ENCODE measurements around the gene UCK1. TPM values are rescaled to one million over a fixed set of nuclear protein-coding genes. Genes with fewer than 3 reads are reported as not detected.

The UCK1 gene
- polyA plus RNA-seq, 2 donors: 17.3 to 19.4 TPM

DNA sequence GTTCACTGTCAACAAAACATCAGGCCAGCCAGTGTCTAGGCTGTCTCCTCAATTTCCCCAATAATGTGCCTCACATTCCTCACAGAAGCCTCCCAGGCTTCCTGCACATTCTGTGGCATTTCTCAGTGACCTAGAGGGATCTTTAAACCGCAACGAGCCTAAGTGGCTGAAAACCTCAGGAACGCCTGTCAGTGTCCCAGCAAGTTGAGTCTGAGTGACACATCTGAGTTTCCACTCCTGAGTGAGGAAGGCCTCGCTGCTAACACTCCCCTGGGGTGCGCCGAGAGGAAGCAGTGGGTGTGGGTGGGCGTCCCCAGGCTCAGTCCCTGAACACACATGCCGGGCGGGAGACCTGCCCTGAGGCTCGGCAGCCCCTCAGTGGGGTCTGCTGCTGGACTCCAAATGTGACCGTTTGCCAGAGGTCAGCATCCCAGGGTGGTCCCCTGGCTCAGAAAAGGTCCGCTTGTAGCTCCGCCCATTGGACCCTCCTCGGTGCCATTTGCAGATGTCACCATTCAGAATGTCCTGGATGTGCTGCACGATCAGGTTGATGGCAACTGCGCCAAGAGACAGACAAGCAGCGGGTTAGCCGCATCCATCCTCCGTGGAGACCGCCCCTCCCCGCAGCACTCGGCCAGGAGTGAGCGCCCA, 6.3 kb downstream of the UCK1 start:
- WGBS, 2 donors: 86% methylated on average over 23 of the region's 23 CpGs
- peaks cover 22 to 66% of the 10 kb centered on the region in 2 donors for H3K36me3 ChIP-seq (ENCODE audit: control insufficient read depth in 2 of 2, insufficient read depth in 2 of 2, low read length in 1 of 2)
- H3K27ac ChIP-seq (ENCODE audit: low read depth in 2 of 2, low read length in 1 of 2): no peak overlapping the region
- no peaks in the 10 kb centered on the region for H3K27me3 ChIP-seq (ENCODE audit: control insufficient read depth in 1 of 2, insufficient read depth in 2 of 2, low read length in 2 of 2)
- no peaks in the 10 kb centered on the region for H3K9me3 ChIP-seq (ENCODE audit: control insufficient read depth in 2 of 2, insufficient read depth in 1 of 2, low read depth in 1 of 2, low read length in 1 of 2)
- peaks cover 0 to 2% of the 10 kb centered on the region in 2 donors for H3K4me1 ChIP-seq (ENCODE audit: control insufficient read depth in 2 of 2, insufficient read depth in 2 of 2, low read length in 1 of 2)
- H3K4me3 ChIP-seq (ENCODE audit: low read depth in 1 of 2, low read length in 2 of 2): no peak overlapping the region

DNA sequence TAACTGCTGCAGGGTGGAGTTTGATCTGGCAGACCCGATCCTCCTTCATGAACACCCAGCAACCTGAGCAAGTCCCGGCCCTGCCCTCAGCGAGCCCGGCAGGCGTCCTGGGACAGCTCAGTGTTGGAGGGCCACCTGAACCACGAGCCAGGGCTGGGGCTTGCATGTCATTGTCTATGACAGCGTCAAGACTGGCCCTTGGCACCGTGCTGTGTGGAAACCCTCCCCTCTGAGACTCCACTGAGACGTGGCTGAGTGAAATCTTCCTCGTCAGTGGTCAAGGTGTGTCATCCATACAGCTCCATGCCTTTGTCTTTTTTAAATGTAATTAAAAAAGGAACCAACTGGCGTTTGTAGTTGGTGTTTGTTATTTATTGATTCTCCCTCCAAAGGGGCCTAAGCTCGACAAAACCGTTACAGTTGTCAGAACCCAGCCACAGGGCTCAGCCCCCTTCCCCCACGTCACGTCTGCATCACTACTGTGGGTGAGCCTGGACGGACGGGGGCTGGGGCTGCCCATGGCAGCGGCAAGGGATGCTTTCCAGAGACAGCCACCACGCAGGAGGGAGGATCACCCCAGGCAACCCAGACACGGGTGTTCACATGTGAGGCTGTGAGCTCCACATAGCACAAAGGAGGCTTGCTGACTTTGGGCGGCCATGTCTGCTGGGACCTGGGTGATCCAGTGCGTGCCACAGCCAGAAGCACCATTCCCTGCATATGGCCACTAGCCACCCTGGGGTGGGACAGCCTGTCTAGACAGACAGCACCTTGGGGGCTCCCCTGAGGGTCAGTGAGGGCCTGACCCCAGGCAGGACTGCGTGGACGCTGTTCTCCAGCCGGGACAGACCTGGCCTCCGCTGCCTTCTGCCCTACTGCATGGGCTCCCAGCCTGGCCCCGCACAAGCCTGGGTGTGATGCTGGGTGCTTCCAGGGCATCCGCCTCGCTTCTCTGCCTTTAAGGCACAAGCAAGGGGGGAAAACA, 7.3 kb downstream of the UCK1 start:
- H3K36me3 ChIP-seq (ENCODE audit: control insufficient read depth in 2 of 2, insufficient read depth in 2 of 2, low read length in 1 of 2): peaks cover 25 to 68% of the 10 kb centered on the region in 2 donors

DNA sequence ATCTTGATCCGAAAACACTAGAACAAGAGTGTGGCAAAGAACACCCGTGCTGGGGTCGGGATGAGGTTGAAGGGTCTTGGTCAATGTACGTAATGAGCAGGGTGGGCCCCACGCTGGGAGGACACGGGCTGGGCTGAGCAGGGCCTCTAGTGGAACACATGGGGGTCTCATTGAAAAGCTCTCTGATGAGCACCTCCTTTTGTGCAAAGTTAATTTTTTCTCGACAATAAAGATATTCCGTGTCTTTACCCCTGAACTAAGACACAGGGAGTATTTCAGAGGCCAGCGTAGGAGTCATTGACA, 8.0 kb downstream of the UCK1 start:
- Histone ChIP-seq H3K36me3 (ENCODE audit: control insufficient read depth in 2 of 2, insufficient read depth in 2 of 2, low read length in 1 of 2) (peaks cover 20 to 71% of the 10 kb centered on the region in 2 donors), H3K4me1 (ENCODE audit: control insufficient read depth in 2 of 2, insufficient read depth in 2 of 2, low read length in 1 of 2) (no peaks in the 10 kb centered on the region), H3K27me3 (ENCODE audit: control insufficient read depth in 1 of 2, insufficient read depth in 2 of 2, low read length in 2 of 2) (no peaks in the 10 kb centered on the region), H3K27ac (ENCODE audit: low read depth in 2 of 2, low read length in 1 of 2) (no peak overlapping the region), H3K9me3 (ENCODE audit: control insufficient read depth in 2 of 2, insufficient read depth in 1 of 2, low read depth in 1 of 2, low read length in 1 of 2) (no peaks in the 10 kb centered on the region), H3K4me3 (ENCODE audit: low read depth in 1 of 2, low read length in 2 of 2) (no peak overlapping the region)
- WGBS, 2 donors: 87 to 90% methylated on average over 9 of the region's 9 CpGs

More for the DNA sequence above, 7.3 kb downstream of the UCK1 start:
- no peak overlapping the region for H3K27ac ChIP-seq (ENCODE audit: low read depth in 2 of 2, low read length in 1 of 2)
- H3K27me3 ChIP-seq (ENCODE audit: control insufficient read depth in 1 of 2, insufficient read depth in 2 of 2, low read length in 2 of 2): no peaks in the 10 kb centered on the region
- WGBS, 2 donors: 78 to 79% methylated on average over 28 to 29 of the region's 29 CpGs
- H3K9me3 ChIP-seq (ENCODE audit: control insufficient read depth in 2 of 2, insufficient read depth in 1 of 2, low read depth in 1 of 2, low read length in 1 of 2): no peaks in the 10 kb centered on the region
- no peak overlapping the region for H3K4me3 ChIP-seq (ENCODE audit: low read depth in 1 of 2, low read length in 2 of 2)
- no peaks in the 10 kb centered on the region for H3K4me1 ChIP-seq (ENCODE audit: control insufficient read depth in 2 of 2, insufficient read depth in 2 of 2, low read length in 1 of 2)

DNA sequence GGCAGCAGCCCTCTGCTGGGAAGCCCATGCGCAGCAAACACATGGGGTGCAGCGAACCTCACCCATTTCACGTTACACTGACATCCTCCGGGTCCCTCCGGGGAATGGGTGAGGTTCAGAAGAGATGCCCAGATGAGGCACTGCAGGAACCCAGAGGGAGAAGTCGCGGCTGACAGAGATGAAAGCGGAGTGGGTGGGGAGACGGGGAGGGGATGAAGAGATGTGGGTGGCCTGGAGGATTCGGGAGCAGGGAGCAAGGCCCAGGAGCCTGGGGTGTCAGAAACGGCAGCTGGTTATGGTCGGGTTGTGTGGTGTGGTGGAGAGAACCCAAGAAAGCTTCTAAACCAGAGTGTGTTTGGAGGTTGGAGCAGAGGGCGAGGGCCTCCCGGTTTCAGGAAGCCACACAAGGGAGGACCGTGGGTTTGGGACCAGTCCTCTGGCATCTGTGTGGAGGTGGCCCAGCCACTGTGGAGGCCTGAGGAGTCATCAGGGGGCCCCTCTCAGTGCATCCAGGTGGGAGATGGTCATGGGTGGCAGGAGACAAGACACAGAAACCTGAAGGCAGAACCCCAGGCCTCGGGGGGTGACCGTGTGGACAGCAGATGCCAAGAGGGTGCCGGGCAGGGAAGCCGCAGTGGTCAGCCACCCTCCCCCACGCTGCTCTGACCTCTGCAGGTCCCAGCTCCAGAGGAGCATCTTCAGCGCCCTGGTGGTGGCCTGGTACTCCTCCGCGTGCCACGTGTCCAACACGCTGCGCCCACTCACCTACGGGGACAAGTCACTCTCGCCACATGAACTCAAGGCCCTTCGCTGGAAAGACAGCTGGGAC, 8.6 kb downstream of the UCK1 start:
- Histone ChIP-seq H3K9me3 (ENCODE audit: control insufficient read depth in 2 of 2, insufficient read depth in 1 of 2, low read depth in 1 of 2, low read length in 1 of 2) (no peaks in the 10 kb centered on the region), H3K4me1 (ENCODE audit: control insufficient read depth in 2 of 2, insufficient read depth in 2 of 2, low read length in 1 of 2) (no peaks in the 10 kb centered on the region), H3K27ac (ENCODE audit: low read depth in 2 of 2, low read length in 1 of 2) (no peak overlapping the region), H3K36me3 (ENCODE audit: control insufficient read depth in 2 of 2, insufficient read depth in 2 of 2, low read length in 1 of 2) (peaks cover 19 to 71% of the 10 kb centered on the region in 2 donors), H3K27me3 (ENCODE audit: control insufficient read depth in 1 of 2, insufficient read depth in 2 of 2, low read length in 2 of 2) (no peaks in the 10 kb centered on the region), H3K4me3 (ENCODE audit: low read depth in 1 of 2, low read length in 2 of 2) (no peak overlapping the region)
- 88 to 89% methylated on average over 29 of the region's 29 CpGs for WGBS, 2 donors

DNA sequence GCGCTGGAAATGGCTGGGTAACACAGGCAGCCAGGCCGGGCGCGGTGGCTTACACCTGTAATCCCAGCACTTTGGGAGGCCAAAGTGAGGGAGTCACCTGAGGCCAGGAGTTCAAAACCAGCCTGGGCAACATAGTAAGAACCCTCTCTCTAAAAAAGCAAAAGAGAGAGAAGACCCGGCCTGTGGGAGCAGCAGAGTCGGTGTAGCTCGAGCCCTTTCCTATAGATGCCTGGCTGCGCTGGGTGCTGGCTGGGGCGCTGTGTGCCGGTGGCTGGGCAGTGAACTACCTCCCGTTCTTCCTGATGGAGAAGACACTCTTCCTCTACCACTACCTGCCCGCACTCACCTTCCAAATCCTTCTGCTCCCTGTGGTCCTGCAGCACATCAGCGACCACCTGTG, 9.2 kb downstream of the UCK1 start:
- Histone ChIP-seq H3K4me3 (ENCODE audit: low read depth in 1 of 2, low read length in 2 of 2) (no peak overlapping the region), H3K9me3 (ENCODE audit: control insufficient read depth in 2 of 2, insufficient read depth in 1 of 2, low read depth in 1 of 2, low read length in 1 of 2) (no peaks in the 10 kb centered on the region), H3K36me3 (ENCODE audit: control insufficient read depth in 2 of 2, insufficient read depth in 2 of 2, low read length in 1 of 2) (peaks cover 19 to 73% of the 10 kb centered on the region in 2 donors), H3K27me3 (ENCODE audit: control insufficient read depth in 1 of 2, insufficient read depth in 2 of 2, low read length in 2 of 2) (no peaks in the 10 kb centered on the region), H3K27ac (ENCODE audit: low read depth in 2 of 2, low read length in 1 of 2) (no peak overlapping the region), H3K4me1 (ENCODE audit: control insufficient read depth in 2 of 2, insufficient read depth in 2 of 2, low read length in 1 of 2) (no peaks in the 10 kb centered on the region)
- WGBS, 2 donors: 94 to 96% methylated on average over 13 of the region's 13 CpGs

DNA sequence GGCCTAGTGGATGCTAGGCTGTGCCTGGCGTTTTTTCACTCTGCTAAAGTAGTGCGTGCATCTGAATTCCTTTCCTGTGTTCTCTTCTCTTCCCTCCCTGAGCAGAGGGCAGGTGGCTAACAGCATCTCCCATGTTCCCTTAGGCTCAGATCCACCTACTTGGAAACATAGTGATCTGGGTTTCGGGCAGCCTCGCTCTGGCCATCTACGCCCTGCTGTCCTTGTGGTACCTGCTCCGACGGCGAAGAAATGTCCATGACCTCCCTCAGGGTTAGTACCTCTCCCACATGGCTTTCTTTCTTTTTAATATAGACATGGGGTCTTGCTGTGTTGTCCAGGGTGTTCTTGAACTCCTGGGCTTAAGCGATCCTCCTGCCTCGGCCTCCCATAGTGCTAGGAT, 9.9 kb downstream of the UCK1 start:
- Histone ChIP-seq H3K27ac (ENCODE audit: low read depth in 2 of 2, low read length in 1 of 2) (no peak overlapping the region), H3K4me1 (ENCODE audit: control insufficient read depth in 2 of 2, insufficient read depth in 2 of 2, low read length in 1 of 2) (no peaks in the 10 kb centered on the region), H3K9me3 (ENCODE audit: control insufficient read depth in 2 of 2, insufficient read depth in 1 of 2, low read depth in 1 of 2, low read length in 1 of 2) (peaks cover 0 to under 1% of the 10 kb centered on the region in 2 donors), H3K36me3 (ENCODE audit: control insufficient read depth in 2 of 2, insufficient read depth in 2 of 2, low read length in 1 of 2) (peaks cover 23 to 76% of the 10 kb centered on the region in 2 donors), H3K4me3 (ENCODE audit: low read depth in 1 of 2, low read length in 2 of 2) (no peak overlapping the region), H3K27me3 (ENCODE audit: control insufficient read depth in 1 of 2, insufficient read depth in 2 of 2, low read length in 2 of 2) (no peaks in the 10 kb centered on the region)
- WGBS, 2 donors: 94 to 95% methylated on average over 10 of the region's 10 CpGs

DNA sequence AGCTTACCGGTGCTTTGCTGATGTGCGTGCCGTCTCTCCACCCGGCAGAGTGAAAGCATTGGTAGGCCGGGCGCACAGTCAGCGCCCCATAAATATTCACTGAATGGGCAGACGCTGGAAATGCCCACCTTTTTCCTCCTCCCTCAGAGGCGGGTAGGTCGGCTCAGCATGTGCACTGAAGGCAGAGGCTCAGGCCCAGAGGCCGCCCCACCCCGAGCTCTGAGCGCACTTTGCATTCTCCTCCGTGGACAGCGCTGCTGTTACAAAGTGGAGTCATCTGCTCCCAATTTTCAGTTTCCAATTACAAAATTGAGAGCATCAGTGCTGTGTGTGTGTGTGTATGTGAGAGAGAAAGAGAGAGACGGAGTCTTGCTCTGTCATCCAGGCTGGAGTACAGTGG, 10.6 kb downstream of the UCK1 start:
- H3K4me1 ChIP-seq (ENCODE audit: control insufficient read depth in 2 of 2, insufficient read depth in 2 of 2, low read length in 1 of 2): no peaks in the 10 kb centered on the region
- peaks cover 0 to 4% of the 10 kb centered on the region in 2 donors for H3K9me3 ChIP-seq (ENCODE audit: control insufficient read depth in 2 of 2, insufficient read depth in 1 of 2, low read depth in 1 of 2, low read length in 1 of 2)
- no peak overlapping the region for H3K4me3 ChIP-seq (ENCODE audit: low read depth in 1 of 2, low read length in 2 of 2)
- H3K27me3 ChIP-seq (ENCODE audit: control insufficient read depth in 1 of 2, insufficient read depth in 2 of 2, low read length in 2 of 2): no peaks in the 10 kb centered on the region
- H3K36me3 ChIP-seq (ENCODE audit: control insufficient read depth in 2 of 2, insufficient read depth in 2 of 2, low read length in 1 of 2): peaks cover 20 to 78% of the 10 kb centered on the region in 2 donors
- 82 to 85% methylated on average over 16 of the region's 16 CpGs for WGBS, 2 donors
- H3K27ac ChIP-seq (ENCODE audit: low read depth in 2 of 2, low read length in 1 of 2): no peak overlapping the region

DNA sequence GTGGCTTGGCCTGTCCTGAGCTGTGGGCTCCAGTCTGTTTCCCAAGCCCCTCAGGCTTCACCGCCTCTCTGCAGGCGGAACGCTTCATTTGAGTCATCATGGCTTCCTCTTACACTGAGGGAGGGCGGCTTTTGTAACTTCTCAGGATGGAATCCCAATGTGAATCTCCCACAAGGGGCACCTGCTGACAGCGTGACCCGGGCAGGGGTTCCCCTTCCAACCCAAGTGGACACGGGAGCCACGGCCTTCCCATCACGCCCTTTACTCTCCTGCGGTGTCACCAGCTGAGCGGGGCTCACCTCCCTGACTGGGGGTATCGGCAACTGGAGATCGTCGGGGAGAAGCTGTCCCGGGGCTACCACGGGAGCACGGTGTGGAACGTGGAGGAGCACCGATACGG, 12.5 kb downstream of the UCK1 start:
- Histone ChIP-seq H3K36me3 (ENCODE audit: control insufficient read depth in 2 of 2, insufficient read depth in 2 of 2, low read length in 1 of 2) (peaks cover 18 to 73% of the 10 kb centered on the region in 2 donors), H3K4me1 (ENCODE audit: control insufficient read depth in 2 of 2, insufficient read depth in 2 of 2, low read length in 1 of 2) (no peaks in the 10 kb centered on the region), H3K27ac (ENCODE audit: low read depth in 2 of 2, low read length in 1 of 2) (no peak overlapping the region), H3K9me3 (ENCODE audit: control insufficient read depth in 2 of 2, insufficient read depth in 1 of 2, low read depth in 1 of 2, low read length in 1 of 2) (peaks cover 0 to 4% of the 10 kb centered on the region in 2 donors), H3K27me3 (ENCODE audit: control insufficient read depth in 1 of 2, insufficient read depth in 2 of 2, low read length in 2 of 2) (no peaks in the 10 kb centered on the region), H3K4me3 (ENCODE audit: low read depth in 1 of 2, low read length in 2 of 2) (no peak overlapping the region)
- WGBS, 2 donors: 96 to 97% methylated on average over 20 of the region's 20 CpGs

DNA sequence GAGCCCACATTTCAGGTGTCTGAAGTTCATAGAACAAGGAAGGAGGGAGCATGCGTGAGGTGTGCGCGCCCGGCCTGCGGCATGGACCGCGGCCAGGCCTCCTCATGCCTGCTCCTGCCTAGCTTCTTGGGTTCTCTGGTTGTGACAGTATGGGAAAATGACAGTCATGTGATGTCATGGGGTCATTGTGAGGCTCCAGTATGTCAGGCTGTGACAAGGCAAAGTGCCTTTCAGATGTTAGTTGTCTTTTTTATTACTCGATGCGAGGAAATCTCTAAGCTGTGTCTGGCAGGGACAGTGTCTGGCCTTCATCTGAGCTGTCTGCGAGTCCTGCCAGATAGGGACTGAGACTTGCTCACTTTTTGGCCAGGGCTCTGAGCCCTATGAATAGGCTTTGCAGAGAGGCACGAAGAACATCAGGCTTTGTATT, 13.3 kb downstream of the UCK1 start:
- H3K27me3 ChIP-seq (ENCODE audit: control insufficient read depth in 1 of 2, insufficient read depth in 2 of 2, low read length in 2 of 2): no peaks in the 10 kb centered on the region
- H3K27ac ChIP-seq (ENCODE audit: low read depth in 2 of 2, low read length in 1 of 2): no peak overlapping the region
- H3K4me1 ChIP-seq (ENCODE audit: control insufficient read depth in 2 of 2, insufficient read depth in 2 of 2, low read length in 1 of 2): no peaks in the 10 kb centered on the region
- 86 to 95% methylated on average over 11 of the region's 11 CpGs for WGBS, 2 donors
- no peak overlapping the region for H3K4me3 ChIP-seq (ENCODE audit: low read depth in 1 of 2, low read length in 2 of 2)
- peaks cover 18 to 72% of the 10 kb centered on the region in 2 donors for H3K36me3 ChIP-seq (ENCODE audit: control insufficient read depth in 2 of 2, insufficient read depth in 2 of 2, low read length in 1 of 2)
- H3K9me3 ChIP-seq (ENCODE audit: control insufficient read depth in 2 of 2, insufficient read depth in 1 of 2, low read depth in 1 of 2, low read length in 1 of 2): peaks cover 0 to 4% of the 10 kb centered on the region in 2 donors

Data from esophagus (tissue), 2 donors.